GM23248 (cell line): ENCODE measurements around the gene COX4I1.

Source experiments
- EZH2 ChIP-seq: fragments of 200-600 bp; sonication (generic); IDR thresholded peaks from 2 replicates; pipeline ENCODE4 v1.6.1; 2018; ENCODE audit warnings: antibody characterized with exemption, mild to moderate bottlenecking; ENCODE audit not compliant: insufficient read depth, poor library complexity, severe bottlenecking
- EZH2phosphoT487 ChIP-seq: fragments of 200-600 bp; sonication (generic); IDR thresholded peaks from 2 replicates; pipeline ENCODE4 v1.6.1; 2018; ENCODE audit warnings: antibody characterized with exemption, moderate library complexity, mild to moderate bottlenecking, low read depth; ENCODE audit not compliant: insufficient read depth

GRCh38 chr16:85762970-85763369 lies 36.5 kb upstream of the COX4I1 start:
- TF ChIP-seq EZH2 (no peak), EZH2phosphoT487 (no peak)
